Measurements from ENCODE around the gene SCO2. TPM values are rescaled to one million over a fixed set of nuclear protein-coding genes. Genes with fewer than 3 reads are reported as not detected.

Gene SCO2
- total and polyA plus RNA-seq, 10 of the 15 experiments (the other 5 are each of a cell fraction or from before 2014, with no cell fraction given) = 0.18 to 16.0 (median 2.4) TPM; not detected in 1

DNA sequence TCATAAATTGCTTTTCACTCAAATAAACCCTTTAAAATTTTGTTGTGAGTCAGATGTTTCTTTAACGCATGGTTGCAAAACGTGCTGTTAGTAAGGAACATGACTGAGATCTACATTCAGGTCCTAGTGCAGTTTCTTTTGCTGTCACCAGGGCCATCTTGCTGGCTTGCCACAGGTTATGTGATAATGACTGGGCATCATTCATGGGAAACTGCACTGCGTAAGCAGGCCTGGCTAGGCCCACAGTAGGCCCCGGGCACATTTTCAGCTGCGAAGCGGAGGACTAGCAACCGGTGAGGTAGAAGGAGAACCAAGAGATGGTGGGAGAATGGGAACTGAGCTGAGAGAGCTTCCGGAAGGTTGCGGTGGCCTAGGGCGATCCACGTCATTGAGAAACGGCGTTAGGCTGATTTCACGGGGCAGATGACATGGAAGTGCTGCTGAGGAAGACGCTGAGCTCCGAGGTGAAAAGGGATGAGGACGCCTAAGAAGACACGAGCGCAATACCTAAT lies 17.1 kb upstream of the SCO2 start (continued):
- TF ChIP-seq, protein P1, sequence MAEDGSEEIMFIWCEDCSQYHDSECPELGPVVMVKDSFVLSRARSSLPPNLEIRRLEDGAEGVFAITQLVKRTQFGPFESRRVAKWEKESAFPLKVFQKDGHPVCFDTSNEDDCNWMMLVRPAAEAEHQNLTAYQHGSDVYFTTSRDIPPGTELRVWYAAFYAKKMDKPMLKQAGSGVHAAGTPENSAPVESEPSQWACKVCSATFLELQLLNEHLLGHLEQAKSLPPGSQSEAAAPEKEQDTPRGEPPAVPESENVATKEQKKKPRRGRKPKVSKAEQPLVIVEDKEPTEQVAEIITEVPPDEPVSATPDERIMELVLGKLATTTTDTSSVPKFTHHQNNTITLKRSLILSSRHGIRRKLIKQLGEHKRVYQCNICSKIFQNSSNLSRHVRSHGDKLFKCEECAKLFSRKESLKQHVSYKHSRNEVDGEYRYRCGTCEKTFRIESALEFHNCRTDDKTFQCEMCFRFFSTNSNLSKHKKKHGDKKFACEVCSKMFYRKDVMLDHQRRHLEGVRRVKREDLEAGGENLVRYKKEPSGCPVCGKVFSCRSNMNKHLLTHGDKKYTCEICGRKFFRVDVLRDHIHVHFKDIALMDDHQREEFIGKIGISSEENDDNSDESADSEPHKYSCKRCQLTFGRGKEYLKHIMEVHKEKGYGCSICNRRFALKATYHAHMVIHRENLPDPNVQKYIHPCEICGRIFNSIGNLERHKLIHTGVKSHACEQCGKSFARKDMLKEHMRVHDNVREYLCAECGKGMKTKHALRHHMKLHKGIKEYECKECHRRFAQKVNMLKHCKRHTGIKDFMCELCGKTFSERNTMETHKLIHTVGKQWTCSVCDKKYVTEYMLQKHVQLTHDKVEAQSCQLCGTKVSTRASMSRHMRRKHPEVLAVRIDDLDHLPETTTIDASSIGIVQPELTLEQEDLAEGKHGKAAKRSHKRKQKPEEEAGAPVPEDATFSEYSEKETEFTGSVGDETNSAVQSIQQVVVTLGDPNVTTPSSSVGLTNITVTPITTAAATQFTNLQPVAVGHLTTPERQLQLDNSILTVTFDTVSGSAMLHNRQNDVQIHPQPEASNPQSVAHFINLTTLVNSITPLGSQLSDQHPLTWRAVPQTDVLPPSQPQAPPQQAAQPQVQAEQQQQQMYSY (CRISPR knock-in tag; IDR thresholded peaks at IDR 0.05) = no peak
- TF ChIP-seq SUPT20H (IDR thresholded peaks at IDR 0.05; ENCODE audit: borderline replicate concordance, control insufficient read depth, low read depth, low read length) (no peak), SMARCA5 (IDR thresholded peaks at IDR 0.05) (0 out of 2 replicates have a peak, but pooled peaks have one; percentile 22), PBX3 (IDR thresholded peaks at IDR 0.05; ENCODE audit: insufficient replicate concordance, low read depth, low read length) (no peak), ZBTB11 (CRISPR knock-in tag; IDR thresholded peaks at IDR 0.05) (no peak), BMI1 (IDR thresholded peaks at IDR 0.05; ENCODE audit: borderline replicate concordance) (peak; percentile 60; the same call in 1 of the 2 replicates), JUND (IDR thresholded peaks at IDR 0.05; ENCODE audit: low read depth, low read length) (0 out of 2 replicates have a peak, but pooled peaks have one; percentile 59), STAT3 (IDR thresholded peaks at IDR 0.05; ENCODE audit: low read depth, low read length) (no peak), TCF12 (IDR thresholded peaks at IDR 0.05; ENCODE audit: low read depth, low read length) (peak; percentile 66), ZBTB4 (CRISPR knock-in tag; IDR thresholded peaks at IDR 0.05) (no peak), SMC3 (IDR thresholded peaks at IDR 0.05; ENCODE audit: borderline replicate concordance, low read length) (no peak; the same call in 1 of the 2 replicates), IKZF2 (IDR thresholded peaks at IDR 0.05) (peak; percentile 78 to 91), E2F8 (IDR thresholded peaks at IDR 0.05; ENCODE audit: low read depth, partially characterized antibody) (no peak), MEF2B (IDR thresholded peaks at IDR 0.05; ENCODE audit: partially characterized antibody, poor library complexity, severe bottlenecking) (peak; percentile 71)

Measured in GM12878 (cell line).